ENCODE measurements around the gene CFL1.
"Not testable (repeated sequence)": the region's sequence is repeated elsewhere in the genome, so short reads cannot be mapped to it uniquely, and the experiment has no call there.

Gene CFL1

DNA sequence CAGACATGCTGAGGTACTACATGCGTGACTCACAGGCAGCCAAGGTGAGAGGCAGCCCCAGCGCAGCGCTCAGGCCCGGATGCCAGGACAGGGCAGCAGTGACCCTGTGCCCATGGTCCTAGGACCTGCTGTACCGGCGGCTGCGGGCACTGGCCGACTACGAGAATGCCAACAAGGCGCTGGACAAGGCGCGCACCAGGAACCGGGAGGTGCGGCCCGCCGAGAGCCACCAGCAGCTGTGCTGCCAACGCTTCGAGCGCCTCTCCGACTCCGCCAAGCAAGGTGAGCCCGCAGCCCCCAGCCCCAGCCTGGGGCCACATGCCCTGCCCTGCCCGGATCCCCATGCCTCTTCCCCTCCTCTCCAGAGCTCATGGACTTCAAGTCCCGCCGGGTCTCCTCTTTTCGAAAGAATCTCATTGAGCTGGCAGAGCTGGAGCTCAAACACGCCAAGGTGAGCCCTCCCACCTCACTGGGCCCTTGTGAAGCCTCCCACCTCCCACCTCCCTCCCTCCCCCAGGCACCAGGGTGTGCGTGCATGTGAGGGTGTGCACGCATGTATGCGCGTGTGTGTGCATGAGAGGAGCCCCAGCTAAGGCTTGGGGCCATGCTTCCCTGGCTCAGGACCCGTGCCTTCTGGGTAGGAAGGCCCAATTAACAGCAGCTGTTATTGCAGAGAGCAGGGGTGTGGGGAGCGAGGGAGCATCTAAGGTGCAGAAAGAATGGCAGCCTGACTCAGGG is 5.3 kb downstream of the CFL1 start:
- peaks cover 60% of the 10 kb centered on the region for H3K36me3 ChIP-seq (replicated peaks)
- DNase-seq (ENCODE audit: low spot score in 2 of 2): no peak
- H3K27me3 ChIP-seq (ENCODE audit: low read depth): no peaks in the 10 kb centered on the region
- no peak overlapping the region for H3K4me3 ChIP-seq
- in situ Hi-C loops (cut with MboI; ENCODE audit: low sequenced_read_pairs): no loop called here
- peaks cover 8% of the 10 kb centered on the region for H3K9me3 ChIP-seq
- H3K4me1 ChIP-seq: peaks cover 4% of the 10 kb centered on the region; the same call in 1 of the 2 replicates

GRCh38 chr11:65851811-65852507 is 6.0 kb downstream of the CFL1 start:
- H3K4me3 ChIP-seq: no peak overlapping the region
- H3K36me3 ChIP-seq (replicated peaks): peaks cover 54% of the 10 kb centered on the region
- peaks cover 8% of the 10 kb centered on the region for H3K9me3 ChIP-seq
- no peak for DNase-seq (ENCODE audit: low spot score in 2 of 2)
- no peaks in the 10 kb centered on the region for H3K27me3 ChIP-seq (ENCODE audit: low read depth)
- in situ Hi-C loops (cut with MboI; ENCODE audit: low sequenced_read_pairs): no loop called here
- H3K4me1 ChIP-seq: peaks cover 4% of the 10 kb centered on the region; the same call in 1 of the 2 replicates

- Histone ChIP-seq H3K36me3 (replicated peaks) (peaks cover 46% of the 10 kb centered on the region), H3K4me1 (no peaks in the 10 kb centered on the region; the same call in 1 of the 2 replicates), H3K9me3 (peaks cover 8% of the 10 kb centered on the region), H3K4me3 (no peak overlapping the region), H3K27me3 (ENCODE audit: low read depth) (no peaks in the 10 kb centered on the region)
- in situ Hi-C loops (cut with MboI; ENCODE audit: low sequenced_read_pairs): no loop called here
- peak in 1 of 2 experiments; percentile 60 for DNase-seq (ENCODE audit: low spot score in 2 of 2)
Measured at GRCh38 chr11:65851083-65851579, 6.8 kb downstream of the CFL1 start.

- H3K27me3 ChIP-seq (ENCODE audit: low read depth): no peaks in the 10 kb centered on the region
- no peak for DNase-seq (ENCODE audit: low spot score in 2 of 2)
- no peaks in the 10 kb centered on the region for H3K4me1 ChIP-seq
- peaks cover 8% of the 10 kb centered on the region for H3K9me3 ChIP-seq
- in situ Hi-C loops (cut with MboI; ENCODE audit: low sequenced_read_pairs): no loop called here
- H3K36me3 ChIP-seq (replicated peaks): peaks cover 39% of the 10 kb centered on the region
- H3K4me3 ChIP-seq: no peak overlapping the region
Measured at GRCh38 chr11:65850217-65851082, 7.5 kb downstream of the CFL1 start.

- Histone ChIP-seq H3K9me3 (peaks cover 8% of the 10 kb centered on the region), H3K36me3 (replicated peaks) (peaks cover 32% of the 10 kb centered on the region), H3K4me3 (no peak overlapping the region), H3K4me1 (no peaks in the 10 kb centered on the region), H3K27me3 (ENCODE audit: low read depth) (no peaks in the 10 kb centered on the region)
- DNase-seq (ENCODE audit: low spot score in 2 of 2): no peak
- in situ Hi-C loops (cut with MboI; ENCODE audit: low sequenced_read_pairs): no loop called here
Measured at GRCh38 chr11:65849771-65850216, 8.2 kb downstream of the CFL1 start.

GRCh38 chr11:65849366-65849765 is 8.6 kb downstream of the CFL1 start:
- no peak overlapping the region for H3K4me3 ChIP-seq
- no peaks in the 10 kb centered on the region for H3K4me1 ChIP-seq
- no peak for DNase-seq (ENCODE audit: low spot score in 2 of 2)
- H3K27me3 ChIP-seq (ENCODE audit: low read depth): no peaks in the 10 kb centered on the region
- H3K9me3 ChIP-seq: peaks cover 8% of the 10 kb centered on the region
- in situ Hi-C loops (cut with MboI; ENCODE audit: low sequenced_read_pairs): no loop called here
- H3K36me3 ChIP-seq (replicated peaks): peaks cover 28% of the 10 kb centered on the region

GRCh38 chr11:65848693-65849092 is 9.3 kb downstream of the CFL1 start:
- H3K4me3 ChIP-seq; H3K9me3 ChIP-seq; H3K4me1 ChIP-seq; H3K27me3 ChIP-seq (ENCODE audit: low read depth); DNase-seq (ENCODE audit: low spot score in 2 of 2); in situ Hi-C loops (cut with MboI; ENCODE audit: low sequenced_read_pairs): not testable (repeated sequence)
- H3K36me3 ChIP-seq (replicated peaks): peaks cover 21% of the 10 kb centered on the region

DNA sequence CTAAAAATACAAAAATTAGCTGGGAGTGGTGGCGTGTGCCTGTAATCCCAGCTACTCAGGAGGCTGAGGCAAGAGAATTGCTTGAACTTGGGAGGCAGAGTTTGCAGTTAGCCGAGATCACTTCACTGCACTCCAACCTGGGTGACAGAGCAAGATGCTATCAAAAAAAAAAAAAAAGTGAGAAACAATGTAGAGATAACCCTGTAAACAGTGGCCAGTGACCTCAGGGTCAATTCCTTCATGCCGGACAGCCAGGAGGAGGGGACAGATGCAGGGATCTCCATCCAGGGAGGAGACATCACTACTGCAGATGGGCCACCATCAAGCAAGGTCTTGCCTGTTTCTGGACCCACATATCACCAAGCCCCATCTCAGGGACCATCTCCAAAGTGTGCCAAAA is 10.2 kb downstream of the CFL1 start:
- no peak overlapping the region for H3K4me3 ChIP-seq
- in situ Hi-C loops (cut with MboI; ENCODE audit: low sequenced_read_pairs): no loop called here
- H3K9me3 ChIP-seq: peaks cover 8% of the 10 kb centered on the region
- no peak for DNase-seq (ENCODE audit: low spot score in 2 of 2)
- peaks cover 13% of the 10 kb centered on the region for H3K36me3 ChIP-seq (replicated peaks)
- no peaks in the 10 kb centered on the region for H3K4me1 ChIP-seq
- no peaks in the 10 kb centered on the region for H3K27me3 ChIP-seq (ENCODE audit: low read depth)

DNA sequence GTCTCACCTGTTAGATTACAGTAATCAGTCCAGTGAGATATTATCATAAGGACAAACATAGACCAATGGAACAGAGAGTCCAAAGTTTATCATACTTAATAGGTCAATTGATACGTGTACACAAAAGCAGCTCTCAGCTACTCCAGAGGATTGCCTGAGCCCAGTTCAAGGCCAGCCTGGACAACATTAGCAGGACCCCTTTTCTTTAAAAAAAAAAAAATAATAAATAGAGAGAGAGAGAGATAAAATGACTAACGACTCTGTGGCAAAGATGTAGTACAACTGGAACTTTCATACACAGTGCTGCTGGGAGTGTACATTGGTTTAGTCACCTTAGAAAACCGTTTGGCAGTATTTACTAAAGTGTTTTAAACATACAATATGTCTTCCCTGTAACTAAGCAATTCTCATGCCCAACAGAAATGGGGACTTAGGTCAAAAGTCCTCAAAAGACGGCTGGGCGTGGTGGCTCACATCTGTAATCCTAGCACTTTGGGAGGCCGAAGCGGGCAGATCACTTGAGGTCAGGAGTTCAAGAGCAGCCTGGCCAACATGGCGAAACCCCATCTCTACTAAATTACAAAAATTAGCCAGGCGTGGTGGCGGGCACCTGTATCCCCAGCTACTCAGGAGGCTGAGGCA is 13.6 kb downstream of the CFL1 start:
- Histone ChIP-seq H3K9me3 (no peaks in the 10 kb centered on the region; the same call in 1 of the 2 replicates), H3K27me3 (ENCODE audit: low read depth) (no peaks in the 10 kb centered on the region), H3K4me3 (no peak overlapping the region), H3K36me3 (replicated peaks) (no peaks in the 10 kb centered on the region), H3K4me1 (no peaks in the 10 kb centered on the region)
- no peak for DNase-seq (ENCODE audit: low spot score in 2 of 2)
- in situ Hi-C loops (cut with MboI; ENCODE audit: low sequenced_read_pairs): no loop called here

GRCh38 chr11:65843811-65844210 is 14.2 kb downstream of the CFL1 start:
- no peak overlapping the region for H3K4me3 ChIP-seq
- no peaks in the 10 kb centered on the region for H3K36me3 ChIP-seq (replicated peaks)
- in situ Hi-C loops (cut with MboI; ENCODE audit: low sequenced_read_pairs): no loop called here
- no peaks in the 10 kb centered on the region for H3K27me3 ChIP-seq (ENCODE audit: low read depth)
- H3K4me1 ChIP-seq: no peaks in the 10 kb centered on the region
- no peaks in the 10 kb centered on the region; the same call in 1 of the 2 replicates for H3K9me3 ChIP-seq
- no peak for DNase-seq (ENCODE audit: low spot score in 2 of 2)

DNA sequence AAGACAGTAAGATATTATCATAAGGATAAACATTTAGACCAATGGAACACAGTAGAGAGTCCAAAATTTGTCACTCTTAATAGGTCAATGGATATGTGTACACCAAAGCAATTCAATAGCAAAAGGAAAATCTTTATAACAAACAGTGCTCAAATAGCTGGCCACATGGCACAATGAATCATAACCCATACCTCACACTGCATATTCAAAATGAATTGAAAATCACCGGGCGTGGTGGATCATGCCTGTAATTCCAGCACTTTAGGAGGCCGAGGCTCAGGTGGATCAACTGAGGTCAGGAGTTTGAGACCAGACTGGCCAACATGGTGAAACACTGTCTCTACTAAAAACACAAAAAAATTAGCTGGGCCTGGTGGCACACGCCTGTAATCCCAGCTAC is 15.8 kb downstream of the CFL1 start:
- Histone ChIP-seq H3K4me3 (no peak overlapping the region), H3K36me3 (replicated peaks) (no peaks in the 10 kb centered on the region), H3K27me3 (ENCODE audit: low read depth) (no peaks in the 10 kb centered on the region), H3K4me1 (no peaks in the 10 kb centered on the region), H3K9me3 (no peaks in the 10 kb centered on the region; the same call in 1 of the 2 replicates)
- in situ Hi-C loops (cut with MboI; ENCODE audit: low sequenced_read_pairs): no loop called here
- DNase-seq (ENCODE audit: low spot score in 2 of 2): no peak

GRCh38 chr11:65834202-65834601 is 23.8 kb downstream of the CFL1 start:
- in situ Hi-C loops (cut with MboI; ENCODE audit: low sequenced_read_pairs): no loop called here
- H3K4me3 ChIP-seq: peak overlapping the region; percentile 42
- H3K36me3 ChIP-seq (replicated peaks): no peaks in the 10 kb centered on the region

More at GRCh38 chr11:65834202-65834601, 23.8 kb downstream of the CFL1 start:
- Histone ChIP-seq H3K9me3 (peaks cover 3% of the 10 kb centered on the region; the same call in 1 of the 2 replicates), H3K27me3 (ENCODE audit: low read depth) (peaks cover 9% of the 10 kb centered on the region), H3K4me1 (peaks cover 12% of the 10 kb centered on the region)
- no peak for DNase-seq (ENCODE audit: low spot score in 2 of 2)

Measured in HAP-1 (cell line).